Measurements from ENCODE around the gene LSS.

GRCh38 chr21:46273341-46273740, 44.8 kb upstream of the LSS start:
- TF ChIP-seq, protein P1, sequence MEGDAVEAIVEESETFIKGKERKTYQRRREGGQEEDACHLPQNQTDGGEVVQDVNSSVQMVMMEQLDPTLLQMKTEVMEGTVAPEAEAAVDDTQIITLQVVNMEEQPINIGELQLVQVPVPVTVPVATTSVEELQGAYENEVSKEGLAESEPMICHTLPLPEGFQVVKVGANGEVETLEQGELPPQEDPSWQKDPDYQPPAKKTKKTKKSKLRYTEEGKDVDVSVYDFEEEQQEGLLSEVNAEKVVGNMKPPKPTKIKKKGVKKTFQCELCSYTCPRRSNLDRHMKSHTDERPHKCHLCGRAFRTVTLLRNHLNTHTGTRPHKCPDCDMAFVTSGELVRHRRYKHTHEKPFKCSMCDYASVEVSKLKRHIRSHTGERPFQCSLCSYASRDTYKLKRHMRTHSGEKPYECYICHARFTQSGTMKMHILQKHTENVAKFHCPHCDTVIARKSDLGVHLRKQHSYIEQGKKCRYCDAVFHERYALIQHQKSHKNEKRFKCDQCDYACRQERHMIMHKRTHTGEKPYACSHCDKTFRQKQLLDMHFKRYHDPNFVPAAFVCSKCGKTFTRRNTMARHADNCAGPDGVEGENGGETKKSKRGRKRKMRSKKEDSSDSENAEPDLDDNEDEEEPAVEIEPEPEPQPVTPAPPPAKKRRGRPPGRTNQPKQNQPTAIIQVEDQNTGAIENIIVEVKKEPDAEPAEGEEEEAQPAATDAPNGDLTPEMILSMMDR (IDR thresholded peaks at IDR 0.05): no peak
- TF ChIP-seq POLR2A (IDR thresholded peaks at IDR 0.05): no peak
- TF ChIP-seq POLR2AphosphoS5 (IDR thresholded peaks at IDR 0.05): no peak
- TF ChIP-seq EP300 (IDR thresholded peaks at IDR 0.05): no peak
